HUES48 (cell line): Measurements from ENCODE around the gene KAZN.

Experiments used
- H3K27ac ChIP-seq: one replicate; pipeline ENCODE4 v1.7.0; 2013; ENCODE audit warnings: low read depth, low read length, inconsistent platforms
- H3K27me3 ChIP-seq: 2 replicates; pipeline ENCODE4 v1.6.1; 2013; ENCODE audit warnings: mild to moderate bottlenecking, low read length; ENCODE audit not compliant: control insufficient read depth, insufficient read depth
- H3K36me3 ChIP-seq: 2 replicates; pipeline ENCODE4 v1.6.1; 2013; ENCODE audit warnings: low read length; ENCODE audit not compliant: control insufficient read depth, insufficient read depth
- H3K4me1 ChIP-seq: 2 replicates; pipeline ENCODE4 v1.6.1; 2013; ENCODE audit warnings: mild to moderate bottlenecking, low read length; ENCODE audit not compliant: control insufficient read depth, insufficient read depth
- H3K4me3 ChIP-seq: 2 replicates; pipeline ENCODE4 v1.5.1; 2013; ENCODE audit warnings: mild to moderate bottlenecking, low read depth, low read length
- H3K9ac ChIP-seq: 2 replicates; pipeline ENCODE4 v1.6.1; 2013; ENCODE audit warnings: mild to moderate bottlenecking, low read depth, low read length, moderate library complexity
- H3K9me3 ChIP-seq: 2 replicates; pipeline ENCODE4 v1.6.1; 2013; ENCODE audit warnings: low read length; ENCODE audit not compliant: control insufficient read depth, insufficient read depth

Gene KAZN

DNA sequence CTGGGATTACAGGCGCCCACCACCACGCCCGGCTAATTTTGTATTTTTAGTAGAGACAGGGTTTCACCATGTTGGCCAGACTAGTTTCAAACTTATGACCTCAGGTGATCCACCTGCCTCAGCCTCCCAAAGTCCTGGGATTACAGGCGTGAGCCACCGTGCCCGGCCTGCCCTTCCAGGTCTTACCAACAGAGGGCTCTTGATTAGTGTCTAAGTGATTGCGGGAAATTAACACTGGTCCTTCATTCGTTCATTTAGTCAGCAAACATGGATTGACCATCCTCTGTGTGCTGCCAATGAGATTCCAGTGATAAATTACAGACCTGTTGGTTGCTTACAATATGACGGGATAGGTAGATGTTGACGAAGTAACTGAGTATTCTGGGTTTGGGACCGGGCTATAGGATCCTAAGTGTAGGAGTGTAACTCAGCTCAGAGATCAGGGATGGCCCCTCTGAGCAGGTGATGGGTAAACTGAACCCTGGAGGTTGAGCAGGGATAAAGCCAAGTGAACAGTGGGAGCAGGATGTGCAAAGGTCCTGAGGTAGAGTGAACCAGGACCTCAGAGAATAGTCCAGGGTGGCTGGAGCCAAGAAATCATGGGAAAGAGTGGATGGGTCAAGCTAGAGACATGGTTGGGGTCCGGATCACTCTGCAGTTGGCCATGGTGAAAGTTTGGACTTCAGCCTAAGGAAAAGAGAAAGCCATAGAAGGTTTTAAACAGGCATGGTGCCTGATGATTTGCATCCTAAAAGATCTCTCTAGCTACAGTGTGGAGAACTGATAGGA is 171.2 kb downstream of the KAZN start:
- H3K27ac ChIP-seq, result no peak overlapping the region
- peaks cover 28% of the 10 kb centered on the region for H3K4me1 ChIP-seq
- H3K9ac ChIP-seq, result no peak overlapping the region
- no peaks in the 10 kb centered on the region for H3K36me3 ChIP-seq
- no peaks in the 10 kb centered on the region for H3K27me3 ChIP-seq
- H3K4me3 ChIP-seq, result no peak overlapping the region
- H3K9me3 ChIP-seq, result no peaks in the 10 kb centered on the region

DNA sequence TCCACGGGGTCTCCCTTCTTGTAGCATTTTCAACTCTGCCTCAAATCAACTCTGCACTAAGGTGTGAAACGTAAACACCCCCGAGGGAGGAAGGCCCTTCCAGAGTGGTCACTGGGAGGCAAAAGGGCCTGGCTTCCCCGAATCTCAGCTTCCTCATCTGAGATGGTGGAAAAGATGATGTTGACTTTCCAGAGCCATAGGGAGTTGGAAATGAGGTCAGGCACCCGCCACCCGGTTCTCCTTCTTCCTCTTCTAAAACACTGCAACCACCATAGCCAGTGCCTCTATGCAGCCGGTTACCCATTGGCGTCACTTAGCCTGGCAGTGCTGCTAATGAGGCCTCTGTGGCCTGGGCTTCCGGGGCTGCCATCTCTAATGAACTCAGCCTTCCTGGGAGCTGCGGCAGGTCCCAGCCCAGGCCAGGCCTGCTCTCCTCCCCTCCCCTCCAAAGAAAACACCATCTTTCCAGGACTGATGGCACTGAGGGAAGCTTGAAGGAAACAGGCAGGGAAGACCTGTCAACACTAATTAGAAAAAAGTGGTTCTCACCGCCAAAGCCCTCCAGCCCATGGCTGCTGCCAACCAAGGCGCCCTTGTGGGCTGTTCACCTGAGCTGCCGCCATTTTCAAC is 175.0 kb downstream of the KAZN start:
- Histone ChIP-seq H3K27me3 (no peaks in the 10 kb centered on the region), H3K27ac (no peak overlapping the region), H3K9ac (no peak overlapping the region), H3K36me3 (no peaks in the 10 kb centered on the region), H3K4me1 (peaks cover 4% of the 10 kb centered on the region), H3K9me3 (no peaks in the 10 kb centered on the region), H3K4me3 (no peak overlapping the region)

- no peaks in the 10 kb centered on the region for H3K27me3 ChIP-seq
- no peaks in the 10 kb centered on the region for H3K9me3 ChIP-seq
- H3K27ac ChIP-seq, result no peak overlapping the region
- H3K36me3 ChIP-seq, result no peaks in the 10 kb centered on the region
- H3K4me1 ChIP-seq, result 0 out of 2 replicates have a peak, but pooled peaks cover 5% of the 10 kb centered on the region
- H3K4me3 ChIP-seq, result no peak overlapping the region
- H3K9ac ChIP-seq, result no peak overlapping the region
Measured at GRCh38 chr1:14774225-14774624, 175.7 kb downstream of the KAZN start.

DNA sequence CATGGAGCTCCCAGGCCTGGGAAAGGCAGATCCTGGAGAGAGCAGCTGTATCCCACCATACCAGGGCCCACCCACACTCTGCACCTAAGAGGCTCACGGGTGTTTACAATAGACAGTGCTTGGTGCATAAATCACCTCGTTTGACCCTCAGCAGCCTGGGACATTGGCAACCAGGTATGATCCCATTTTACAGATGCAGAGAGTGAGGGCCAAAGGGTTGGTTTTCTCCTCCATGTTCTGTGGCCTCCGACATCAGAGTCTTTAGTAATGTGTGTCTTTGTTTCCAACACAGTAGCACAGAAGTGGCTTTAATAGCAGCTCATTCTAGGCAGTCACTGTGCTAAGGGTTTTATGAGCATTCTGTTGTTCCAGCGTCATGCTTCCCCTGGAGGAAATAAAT is 176.5 kb downstream of the KAZN start:
- Histone ChIP-seq H3K9me3 (no peaks in the 10 kb centered on the region), H3K4me3 (no peak overlapping the region), H3K4me1 (peaks cover 13% of the 10 kb centered on the region), H3K9ac (no peak overlapping the region), H3K27ac (no peak overlapping the region), H3K27me3 (no peaks in the 10 kb centered on the region), H3K36me3 (no peaks in the 10 kb centered on the region)

DNA sequence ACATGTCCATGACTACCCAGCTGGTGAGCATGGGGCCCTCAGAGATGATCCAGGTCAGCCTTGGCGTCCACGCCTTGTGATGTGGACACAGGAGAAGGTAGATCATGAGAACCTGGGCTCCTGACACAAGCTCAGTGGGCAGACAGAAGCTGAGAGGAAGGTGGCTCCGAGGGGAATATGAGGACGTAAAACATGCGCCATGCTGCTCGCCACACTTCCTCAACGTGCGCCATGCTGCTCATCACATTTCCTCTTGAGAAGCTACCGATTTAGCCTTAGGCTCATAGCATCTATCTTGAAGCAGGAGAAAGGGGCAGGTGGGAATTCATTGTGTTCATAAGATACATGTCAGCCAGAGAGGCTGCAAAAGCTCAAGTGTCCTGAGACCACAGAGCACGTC is 176.9 kb downstream of the KAZN start:
- Histone ChIP-seq H3K27me3 (no peaks in the 10 kb centered on the region), H3K36me3 (no peaks in the 10 kb centered on the region), H3K4me3 (no peak overlapping the region), H3K9me3 (no peaks in the 10 kb centered on the region), H3K9ac (no peak overlapping the region), H3K4me1 (peaks cover 13% of the 10 kb centered on the region), H3K27ac (no peak overlapping the region)

DNA sequence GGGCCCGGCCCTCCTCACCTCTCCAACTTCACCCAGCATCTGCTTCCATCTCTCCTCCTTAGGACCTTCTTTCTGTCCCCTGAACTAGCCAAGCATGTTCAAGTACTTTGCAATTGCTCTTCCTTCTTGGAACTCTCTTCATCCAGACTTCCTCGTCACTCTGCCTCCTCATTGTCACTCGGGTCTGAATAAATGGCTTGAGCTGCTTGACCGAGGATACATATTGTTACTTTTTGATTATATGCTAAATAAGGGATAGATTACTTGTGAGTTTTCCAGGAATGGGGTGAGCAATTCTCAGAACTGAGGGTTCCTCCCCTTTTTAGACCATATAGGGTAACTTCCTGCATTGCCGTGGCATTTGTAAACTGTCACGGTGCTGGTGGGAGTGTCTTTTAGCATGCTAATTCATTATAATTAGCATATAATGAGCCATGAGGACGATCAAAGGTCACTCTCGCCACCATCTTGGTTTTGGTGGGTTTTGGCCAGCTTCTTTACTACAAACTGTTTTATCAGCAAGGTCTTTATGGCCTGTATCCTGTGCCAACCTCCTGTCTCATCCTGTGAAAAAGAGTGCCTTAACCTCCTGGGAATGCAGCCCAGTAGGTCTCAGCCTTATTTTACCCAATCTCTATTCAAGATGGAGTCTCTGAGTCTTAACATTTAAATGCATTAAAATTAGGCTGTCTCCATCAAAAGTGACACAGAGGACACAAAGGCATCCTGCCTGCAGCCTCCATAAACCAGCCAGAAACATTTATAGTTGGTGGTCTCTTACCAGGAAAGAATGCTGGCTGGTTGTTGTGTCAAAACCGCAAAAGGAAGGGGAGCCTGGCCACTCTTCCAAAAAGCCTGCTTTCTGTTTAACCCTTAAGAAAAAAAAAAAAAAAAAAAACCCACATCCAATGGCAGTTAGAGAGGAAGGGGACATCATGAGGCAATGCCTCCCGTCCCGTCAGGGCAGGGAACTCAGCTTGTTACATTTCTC is 179.3 kb downstream of the KAZN start:
- Histone ChIP-seq H3K9ac (no peak overlapping the region), H3K4me1 (peaks cover 20% of the 10 kb centered on the region), H3K4me3 (no peak overlapping the region), H3K36me3 (no peaks in the 10 kb centered on the region), H3K9me3 (no peaks in the 10 kb centered on the region), H3K27ac (no peak overlapping the region), H3K27me3 (no peaks in the 10 kb centered on the region)

DNA sequence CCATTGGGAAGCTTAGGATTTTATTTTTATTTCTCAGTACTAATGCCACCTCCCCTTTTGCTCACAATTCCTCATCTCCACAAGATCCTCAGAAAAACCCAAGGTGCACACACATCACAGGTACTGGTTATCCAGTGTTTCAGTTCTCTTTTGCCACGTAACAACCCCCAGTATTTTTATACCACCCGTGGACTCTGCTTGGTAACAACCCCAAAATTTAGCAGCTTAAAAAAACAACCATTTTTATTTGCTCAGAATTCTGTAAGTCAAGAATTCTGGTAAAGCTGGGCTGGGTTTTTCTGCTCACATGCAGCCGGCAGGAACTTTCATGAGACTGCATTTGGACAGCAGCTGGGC is 180.0 kb downstream of the KAZN start:
- no peak overlapping the region for H3K27ac ChIP-seq
- H3K9ac ChIP-seq, result no peak overlapping the region
- peaks cover 27% of the 10 kb centered on the region for H3K4me1 ChIP-seq
- no peaks in the 10 kb centered on the region for H3K36me3 ChIP-seq
- H3K27me3 ChIP-seq, result no peaks in the 10 kb centered on the region
- H3K4me3 ChIP-seq, result no peak overlapping the region
- H3K9me3 ChIP-seq, result no peaks in the 10 kb centered on the region

- Histone ChIP-seq H3K4me1 (peaks cover 30% of the 10 kb centered on the region), H3K27me3 (no peaks in the 10 kb centered on the region), H3K9ac (no peak overlapping the region), H3K27ac (no peak overlapping the region), H3K9me3 (no peaks in the 10 kb centered on the region), H3K36me3 (no peaks in the 10 kb centered on the region), H3K4me3 (no peak overlapping the region)
Measured at GRCh38 chr1:14778898-14779865, 180.7 kb downstream of the KAZN start.

DNA sequence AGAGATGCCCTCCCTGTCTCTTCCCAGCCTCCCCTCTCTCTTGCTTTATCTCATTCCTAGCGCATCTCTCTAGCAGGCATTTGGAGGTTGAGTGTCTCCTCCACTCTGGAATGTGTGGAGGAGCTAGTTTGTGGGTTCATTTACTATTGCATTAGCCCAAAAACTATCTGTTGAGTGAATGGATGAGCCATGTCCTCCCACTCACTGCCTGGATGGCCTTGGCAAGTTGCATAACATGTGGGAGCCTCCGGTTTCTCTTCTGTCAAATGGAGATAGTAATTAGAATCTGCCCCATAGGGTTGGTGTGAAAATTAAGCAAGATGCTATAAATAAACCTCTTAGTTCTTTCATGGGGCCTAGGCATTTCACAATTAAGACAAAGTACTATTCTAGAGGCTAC is 181.8 kb downstream of the KAZN start:
- H3K27me3 ChIP-seq, result no peaks in the 10 kb centered on the region
- no peak overlapping the region for H3K9ac ChIP-seq
- peaks cover 30% of the 10 kb centered on the region for H3K4me1 ChIP-seq
- no peaks in the 10 kb centered on the region for H3K9me3 ChIP-seq
- no peak overlapping the region for H3K27ac ChIP-seq
- H3K4me3 ChIP-seq, result no peak overlapping the region
- no peaks in the 10 kb centered on the region for H3K36me3 ChIP-seq

DNA sequence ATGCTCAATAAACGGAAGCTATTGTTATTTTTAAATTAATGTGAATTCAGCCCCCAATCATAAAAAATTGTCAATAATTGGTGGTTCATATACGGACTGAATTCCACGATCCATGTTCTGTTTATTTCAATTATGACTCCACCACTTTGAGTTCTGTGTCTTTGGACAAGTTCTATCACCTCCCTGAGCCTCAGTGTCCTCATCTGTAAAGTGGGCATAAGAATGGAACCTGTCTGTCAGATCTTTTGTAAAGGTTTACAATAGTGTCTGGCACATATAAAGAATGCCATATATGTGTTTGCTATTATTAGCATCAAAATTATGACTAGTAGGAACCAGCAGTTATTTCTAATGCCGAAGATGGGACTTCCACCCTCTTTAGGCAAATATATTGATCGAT is 183.3 kb downstream of the KAZN start:
- peaks cover 39% of the 10 kb centered on the region for H3K4me1 ChIP-seq
- no peaks in the 10 kb centered on the region for H3K36me3 ChIP-seq
- H3K9me3 ChIP-seq, result no peaks in the 10 kb centered on the region
- H3K9ac ChIP-seq, result no peak overlapping the region
- H3K27me3 ChIP-seq, result no peaks in the 10 kb centered on the region
- no peak overlapping the region for H3K27ac ChIP-seq
- H3K4me3 ChIP-seq, result no peak overlapping the region
